Activated T-helper 2 cell treated with anti-CD3 and anti-CD28 coated beads, Interferon-gamma antibody, Interleukin-2, Interleukin-4, amounts not matched to agents 10 μg/mL and 5 μg/mL and 100 μg/mL, durations not matched to agents 14 hours and 24 hours and 36 hours (primary cell): ENCODE data around the gene SNX30. TPM values are rescaled to one million over a fixed set of nuclear protein-coding genes. Genes with fewer than 3 reads are reported as not detected.
A peak's percentile ranks its signal among the peaks of the same experiment; 100 is the strongest.

ENCODE experiments used
- DNase-seq: peaks from one replicate; pipeline ENCODE4 v3.0.0; 2021; ENCODE audit warnings: low spot score
- H3K27ac Mint-ChIP-seq: one replicate; pipeline ENCODE4 v1.8.0; 2021; ENCODE audit warnings: mixed read lengths
- H3K27me3 Mint-ChIP-seq: one replicate; pipeline ENCODE4 v1.8.0; 2021; ENCODE audit warnings: low read depth, mixed read lengths
- H3K36me3 Mint-ChIP-seq: one replicate; pipeline ENCODE4 v1.8.0; 2021; ENCODE audit warnings: low read depth, mixed read lengths
- H3K4me1 Mint-ChIP-seq: one replicate; pipeline ENCODE4 v1.8.0; 2021; ENCODE audit warnings: low read depth, mixed read lengths
- H3K4me3 Mint-ChIP-seq: one replicate; pipeline ENCODE4 v1.8.0; 2021; ENCODE audit warnings: low read depth, mild to moderate bottlenecking, moderate library complexity, mixed read lengths
- H3K9me3 Mint-ChIP-seq: one replicate; pipeline ENCODE4 v1.8.0; 2021; ENCODE audit warnings: mixed read lengths
- intact Hi-C: fragments of 100-400 bp; cut with micrococcal nuclease; formaldehyde crosslinking; loops from one replicate; pipeline ENCODE4 v1.15.1; 2023
- total RNA-seq: library from RNA; stranded (reverse); gene quantifications from 2 replicates; pipeline ENCODE4 v1.2.3, GENCODE V29; 2022

Gene SNX30
- total RNA-seq, 1 donor from 2014 or later = 2.4 TPM

GRCh38 chr9:112728401-112728800, 22.2 kb upstream of the SNX30 start:
- H3K4me3 Mint-ChIP-seq = no peak overlapping the region
- no peaks in the 10 kb centered on the region for H3K9me3 Mint-ChIP-seq
- DNase-seq = no peak
- peaks cover 9% of the 10 kb centered on the region for H3K27me3 Mint-ChIP-seq
- no peaks in the 10 kb centered on the region for H3K36me3 Mint-ChIP-seq
- intact Hi-C loops = no loop called here
- H3K4me1 Mint-ChIP-seq = no peaks in the 10 kb centered on the region
- H3K27ac Mint-ChIP-seq = no peak overlapping the region

GRCh38 chr9:112731971-112732370, 18.6 kb upstream of the SNX30 start:
- intact Hi-C loops = no loop called here
- H3K4me1 Mint-ChIP-seq = no peaks in the 10 kb centered on the region

GRCh38 chr9:112734892-112735291, 15.7 kb upstream of the SNX30 start:
- Mint-ChIP-seq H3K36me3 (no peaks in the 10 kb centered on the region), H3K4me3 (no peak overlapping the region)

More at GRCh38 chr9:112731971-112732370, 18.6 kb upstream of the SNX30 start:
- no peak for DNase-seq
- H3K27ac Mint-ChIP-seq = no peak overlapping the region
- H3K36me3 Mint-ChIP-seq = no peaks in the 10 kb centered on the region
- H3K9me3 Mint-ChIP-seq = no peaks in the 10 kb centered on the region
- no peak overlapping the region for H3K4me3 Mint-ChIP-seq
- peaks cover 9% of the 10 kb centered on the region for H3K27me3 Mint-ChIP-seq

GRCh38 chr9:112743216-112743836, 7.2 kb upstream of the SNX30 start:
- Mint-ChIP-seq H3K4me3 (no peak overlapping the region), H3K9me3 (no peaks in the 10 kb centered on the region), H3K36me3 (no peaks in the 10 kb centered on the region), H3K27ac (no peak overlapping the region), H3K27me3 (peaks cover 1% of the 10 kb centered on the region), H3K4me1 (peaks cover 11% of the 10 kb centered on the region)
- DNase-seq = no peak
- intact Hi-C loops = no loop called here

More at GRCh38 chr9:112734892-112735291, 15.7 kb upstream of the SNX30 start:
- no peak for DNase-seq
- no peak overlapping the region for H3K27ac Mint-ChIP-seq
- intact Hi-C loops = no loop called here
- H3K27me3 Mint-ChIP-seq = peaks cover 12% of the 10 kb centered on the region
- H3K4me1 Mint-ChIP-seq = peaks cover 4% of the 10 kb centered on the region
- H3K9me3 Mint-ChIP-seq = no peaks in the 10 kb centered on the region

GRCh38 chr9:112744177-112744576, 6.4 kb upstream of the SNX30 start:
- Mint-ChIP-seq H3K4me3 (no peak overlapping the region), H3K36me3 (no peaks in the 10 kb centered on the region), H3K9me3 (no peaks in the 10 kb centered on the region), H3K27me3 (peaks cover 1% of the 10 kb centered on the region), H3K4me1 (peaks cover 14% of the 10 kb centered on the region), H3K27ac (no peak overlapping the region)
- intact Hi-C loops = no loop called here
- no peak for DNase-seq

- H3K4me3 Mint-ChIP-seq = no peak overlapping the region
- no peak overlapping the region for H3K27ac Mint-ChIP-seq
- intact Hi-C loops = no loop called here
- H3K9me3 Mint-ChIP-seq = no peaks in the 10 kb centered on the region
- no peaks in the 10 kb centered on the region for H3K36me3 Mint-ChIP-seq
- no peak for DNase-seq
- peaks cover 30% of the 10 kb centered on the region for H3K4me1 Mint-ChIP-seq
- peaks cover 1% of the 10 kb centered on the region for H3K27me3 Mint-ChIP-seq
These were observed 3.5 kb upstream of the SNX30 start for GRCh38 chr9:112747094-112747493.

GRCh38 chr9:112750764-112751055, 150 bp downstream of the SNX30 start:
- intact Hi-C loops = loop anchor here (1.0 to 10.0 kb wide), 5 partner anchors 21 to 1944 kb away; partner anchors contain the start of gene KIAA1958
- no peak overlapping the region for H3K4me3 Mint-ChIP-seq
- no peaks in the 10 kb centered on the region for H3K9me3 Mint-ChIP-seq
- no peak overlapping the region for H3K27ac Mint-ChIP-seq
- DNase-seq = no peak
- peaks cover 4% of the 10 kb centered on the region for H3K27me3 Mint-ChIP-seq
- no peaks in the 10 kb centered on the region for H3K36me3 Mint-ChIP-seq
- H3K4me1 Mint-ChIP-seq = peaks cover 56% of the 10 kb centered on the region

- Mint-ChIP-seq H3K36me3 (no peaks in the 10 kb centered on the region), H3K27ac (peak overlapping the region; percentile 65), H3K4me3 (peak overlapping the region; percentile 73), H3K4me1 (peaks cover 59% of the 10 kb centered on the region), H3K9me3 (no peaks in the 10 kb centered on the region), H3K27me3 (peaks cover 6% of the 10 kb centered on the region)
- intact Hi-C loops = loop anchor here (5.0 to 10.0 kb wide), 3 partner anchors 264 to 1944 kb away; partner anchors contain the start of gene KIAA1958
- peak; percentile 23 for DNase-seq
These were observed 666 bp downstream of the SNX30 start for GRCh38 chr9:112751056-112751795.

- Mint-ChIP-seq H3K4me1 (peaks cover 58% of the 10 kb centered on the region), H3K27ac (no peak overlapping the region), H3K27me3 (peaks cover 8% of the 10 kb centered on the region), H3K4me3 (no peak overlapping the region), H3K36me3 (no peaks in the 10 kb centered on the region), H3K9me3 (no peaks in the 10 kb centered on the region)
- DNase-seq = no peak
- intact Hi-C loops = loop anchor here (2.0 to 10.0 kb wide), 4 partner anchors 265 to 1942 kb away; partner anchors contain the start of gene KIAA1958
These were observed 2.0 kb downstream of the SNX30 start for GRCh38 chr9:112752334-112753125.

GRCh38 chr9:112753725-112754124, 3.2 kb downstream of the SNX30 start:
- Mint-ChIP-seq H3K27ac (peak overlapping the region; percentile 10), H3K27me3 (peaks cover 12% of the 10 kb centered on the region), H3K9me3 (no peaks in the 10 kb centered on the region), H3K36me3 (no peaks in the 10 kb centered on the region), H3K4me1 (peaks cover 52% of the 10 kb centered on the region), H3K4me3 (no peak overlapping the region)
- intact Hi-C loops = loop anchor here (1.0 to 10.0 kb wide), 6 partner anchors 18 to 1941 kb away; partner anchors contain the start of gene KIAA1958
- DNase-seq = no peak

GRCh38 chr9:112754578-112754977, 4.0 kb downstream of the SNX30 start:
- intact Hi-C loops = loop anchor here (1.0 to 10.0 kb wide), 5 partner anchors 17 to 1940 kb away; partner anchors contain the start of gene KIAA1958
- DNase-seq = no peak
- Mint-ChIP-seq H3K4me1 (peaks cover 45% of the 10 kb centered on the region), H3K9me3 (no peaks in the 10 kb centered on the region), H3K4me3 (no peak overlapping the region), H3K27me3 (peaks cover 12% of the 10 kb centered on the region), H3K36me3 (no peaks in the 10 kb centered on the region), H3K27ac (peak overlapping the region; percentile 32)

- no peak for DNase-seq
- Mint-ChIP-seq H3K4me1 (peaks cover 42% of the 10 kb centered on the region), H3K9me3 (no peaks in the 10 kb centered on the region), H3K27ac (peak overlapping the region; percentile 32), H3K27me3 (peaks cover 12% of the 10 kb centered on the region), H3K4me3 (no peak overlapping the region), H3K36me3 (no peaks in the 10 kb centered on the region)
- intact Hi-C loops = loop anchor here (10.0 kb wide), 1 partner anchor 1940 kb away; no protein-coding TSS in a partner anchor
These were observed 4.5 kb downstream of the SNX30 start for GRCh38 chr9:112755016-112755427.
